GM12865 (cell line): ENCODE measurements around the gene ABLIM3.
"Not testable (repeated sequence)": the region's sequence is repeated elsewhere in the genome, so short reads cannot be mapped to it uniquely, and the experiment has no call there.

Experiments used
- DNase-seq: peaks from one replicate; pipeline ENCODE4 v3.0.0; 2010; ENCODE audit warnings: low read depth
- H3K4me3 ChIP-seq: 2 replicates; pipeline ENCODE4 v1.5.1; 2011; ENCODE audit warnings: mild to moderate bottlenecking, low read depth, low read length, control low read depth
- CTCF ChIP-seq: IDR thresholded peaks from 2 replicates; pipeline ENCODE4 v1.5.1; 2011; ENCODE audit warnings: low read length, control low read depth, low read depth, inconsistent platforms; ENCODE audit not compliant: insufficient read depth; ENCODE audit errors: missing control alignments

The ABLIM3 gene

GRCh38 chr5:149268928-149269557 is 127.8 kb downstream of the ABLIM3 start:
- H3K4me3 ChIP-seq, result no peak overlapping the region
- peak; percentile 41 for DNase-seq
- TF ChIP-seq CTCF, result peak; percentile 61

- no peak for TF ChIP-seq CTCF
- no peak for DNase-seq
- no peak overlapping the region for H3K4me3 ChIP-seq
These were observed 130.0 kb downstream of the ABLIM3 start for GRCh38 chr5:149271195-149271715.

GRCh38 chr5:149271716-149272563 is 130.6 kb downstream of the ABLIM3 start, which contains the start of gene AFAP1L1:
Gene AFAP1L1, plus strand, starts transcription at chr5:149271859. Its CDS starts 110 bp downstream, at chr5:149271969.
- no peak for DNase-seq
- H3K4me3 ChIP-seq, result no peak within 1 kb of the TSS

GRCh38 chr5:149272781-149273180 is 131.5 kb downstream of the ABLIM3 start:
- DNase-seq, H3K4me3 ChIP-seq: not testable (repeated sequence)

More at GRCh38 chr5:149271716-149272563, 130.6 kb downstream of the ABLIM3 start, which contains the start of gene AFAP1L1:
- no peak for TF ChIP-seq CTCF

GRCh38 chr5:149273237-149273636 is 131.9 kb downstream of the ABLIM3 start:
- DNase-seq, result no peak
- H3K4me3 ChIP-seq, result no peak overlapping the region
- TF ChIP-seq CTCF, result no peak

DNA sequence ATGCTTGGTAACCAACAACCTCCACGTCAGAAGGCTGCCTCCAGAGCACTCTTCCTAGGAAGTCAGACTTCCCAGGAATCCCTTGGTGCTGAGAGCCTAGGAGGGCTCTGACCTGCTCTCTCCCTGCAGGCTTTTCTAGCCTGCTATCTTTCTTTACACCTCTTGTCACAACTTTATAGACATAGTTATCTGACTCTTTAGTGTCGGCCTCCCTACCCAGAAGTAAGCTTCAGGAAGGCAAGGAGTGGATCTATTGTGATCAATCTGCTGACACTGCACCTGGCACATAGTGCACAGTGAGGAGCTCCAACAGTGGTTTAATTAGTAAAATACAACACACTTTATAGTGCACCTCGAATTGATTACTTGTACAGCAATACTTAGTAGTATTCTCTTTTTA is 132.7 kb downstream of the ABLIM3 start:
- no peak for TF ChIP-seq CTCF
- no peak overlapping the region for H3K4me3 ChIP-seq
- no peak for DNase-seq

DNA sequence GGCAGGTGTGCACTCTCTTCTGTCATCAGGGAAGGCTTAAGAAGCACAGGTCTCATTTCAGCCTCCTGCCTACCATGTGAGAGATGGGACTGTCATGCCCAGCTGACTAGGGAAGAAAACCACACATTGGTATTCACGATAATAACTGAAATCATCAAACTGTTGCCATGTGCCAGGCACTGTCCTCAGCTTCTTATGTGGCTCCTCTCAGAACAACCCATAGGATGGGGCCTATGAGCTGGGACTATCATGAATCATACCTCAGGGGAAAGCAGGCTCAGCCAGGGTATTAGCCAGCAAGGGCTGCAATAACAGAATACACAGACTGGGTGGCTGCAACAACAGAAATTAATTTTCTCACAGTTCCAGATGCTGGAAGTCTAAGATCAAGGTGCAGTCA is 133.6 kb downstream of the ABLIM3 start:
- no peak for TF ChIP-seq CTCF
- no peak overlapping the region for H3K4me3 ChIP-seq
- DNase-seq, result no peak
